B cell (primary cell): Measurements from ENCODE around the gene FZR1. TPM values are rescaled to one million over a fixed set of nuclear protein-coding genes. Genes with fewer than 3 reads are reported as not detected.

Experiments used
- ATAC-seq: fragments of 200-7000 bp; cut with Tn5 transposase; one replicate; pipeline ENCODE4 v1.10.0; 2021; ENCODE audit warnings: low read depth, mild to moderate bottlenecking, moderate number of reproducible peaks, moderate library complexity
- CTCF ChIA-PET: fragments of 350-600 bp; sonication (Branson Sonifier 250); formaldehyde crosslinking; loops from one replicate; lab custom pipeline; 2021; ENCODE audit warnings: antibody characterized with exemption, inconsistent platforms; lab: Charles Lee
- POLR2A ChIA-PET: fragments of 350-600 bp; sonication (Branson Sonifier 250); formaldehyde crosslinking; loops from one replicate; lab custom pipeline; 2021; ENCODE audit warnings: antibody characterized with exemption; lab: Charles Lee
- DNase-seq: peaks from one replicate; pipeline ENCODE4 v3.0.0; 2013
- H2AFZ ChIP-seq: 2 replicates; pipeline ENCODE4 v1.6.1; 2012; ENCODE audit warnings: mild to moderate bottlenecking, low read depth, low read length; ENCODE audit not compliant: insufficient read depth, poor library complexity, severe bottlenecking
- H3K27ac ChIP-seq, 2 donors: 1 replicate in 1 of 2; 2 replicates in 1 of 2; pipeline ENCODE4 v1.5.1; 2012 to 2013; ENCODE audit warnings: low read length in 2 of 2, mild to moderate bottlenecking in 2 of 2, moderate library complexity in 1 of 2
- H3K27me3 ChIP-seq, 4 experiments: fragments of 200-600 bp in 1 of 4; sonication (generic) in 1 of 4; replicated peaks in 1 of 4; 1 replicate in 2 of 4; 2 replicates in 2 of 4; pipeline versions ENCODE4 v1.6.1 to v1.7.0; 2013 to 2016; ENCODE audit warnings: low read length in 3 of 4, mild to moderate bottlenecking in 2 of 4, mixed read lengths in 1 of 4, moderate library complexity in 1 of 4; ENCODE audit not compliant: insufficient read depth in 4 of 4, control insufficient read depth in 3 of 4; ENCODE audit errors: control extremely low read depth in 1 of 4
- H3K36me3 ChIP-seq, 2 experiments: replicated peaks in 1 of 2; 1 replicate in 1 of 2; 2 replicates in 1 of 2; pipeline versions ENCODE4 v1.6.1 to v1.7.1; 2013; ENCODE audit warnings: low read length in 1 of 2; ENCODE audit not compliant: insufficient read depth in 2 of 2, control insufficient read depth in 1 of 2; ENCODE audit errors: control extremely low read depth in 1 of 2, extremely low read depth in 1 of 2
- H3K4me1 ChIP-seq, 2 donors: fragments of 200-600 bp in 1 of 2; sonication (generic) in 1 of 2; 1 replicate in 1 of 2; 2 replicates in 1 of 2; pipeline versions ENCODE4 v1.5.1 to v1.6.1; 2013 to 2017; ENCODE audit warnings: low read length in 2 of 2; ENCODE audit not compliant: control insufficient read depth in 2 of 2, insufficient read depth in 2 of 2
- H3K4me2 ChIP-seq: replicated peaks from 2 replicates; pipeline ENCODE3; 2012; ENCODE audit warnings: mild to moderate bottlenecking, low read depth, low read length; ENCODE audit not compliant: poor library complexity, severe bottlenecking
- H3K4me3 ChIP-seq, 5 experiments: fragments of 200-600 bp in 1 of 5; sonication (generic) in 1 of 5; 1 replicate in 3 of 5; 2 replicates in 2 of 5; pipeline versions ENCODE4 v1.5.1 to v1.7.0; 2011 to 2016; ENCODE audit warnings: low read length in 4 of 5, mild to moderate bottlenecking in 4 of 5, low read depth in 2 of 5, control low read depth in 1 of 5, moderate library complexity in 1 of 5; ENCODE audit not compliant: insufficient read depth in 1 of 5; ENCODE audit errors: control extremely low read depth in 1 of 5, extremely low read depth in 1 of 5
- H3K79me2 ChIP-seq: fragments of 200-600 bp; sonication (generic); one replicate; pipeline ENCODE4 v1.6.0; 2016; ENCODE audit warnings: low read length; ENCODE audit not compliant: control insufficient read depth, insufficient read depth
- H3K9ac ChIP-seq: fragments of 200-600 bp; sonication (generic); 2 replicates; pipeline ENCODE4 v1.6.1; 2017; ENCODE audit warnings: mild to moderate bottlenecking, low read length, moderate library complexity
- H3K9me3 ChIP-seq, 3 donors: one replicate each; pipeline versions ENCODE4 v1.6.1 to v1.7.1; 2013; ENCODE audit warnings: low read length in 2 of 3; ENCODE audit not compliant: control insufficient read depth in 2 of 3, insufficient read depth in 1 of 3; ENCODE audit errors: control extremely low read depth in 1 of 3
- H4K20me1 ChIP-seq: 2 replicates; pipeline ENCODE4 v1.6.0; 2012; ENCODE audit warnings: mild to moderate bottlenecking, low read length; ENCODE audit not compliant: insufficient read depth, control insufficient read depth, poor library complexity, severe bottlenecking
- H3K27ac Mint-ChIP-seq: one replicate; pipeline ENCODE4 v1.8.0; 2021; ENCODE audit warnings: mixed read lengths
- H3K27me3 Mint-ChIP-seq: one replicate; pipeline ENCODE4 v1.8.0; 2021; ENCODE audit warnings: mixed read lengths
- H3K4me1 Mint-ChIP-seq: one replicate; pipeline ENCODE4 v1.8.0; 2021; ENCODE audit warnings: mixed read lengths
- H3K4me3 Mint-ChIP-seq: one replicate; pipeline ENCODE4 v1.8.0; 2021; ENCODE audit warnings: mixed read lengths
- H3K9me3 Mint-ChIP-seq: one replicate; pipeline ENCODE4 v1.8.0; 2022; ENCODE audit warnings: mixed read lengths; ENCODE audit not compliant: insufficient read depth
- EZH2 ChIP-seq: IDR thresholded peaks from 2 replicates; pipeline ENCODE4 v1.6.1; 2012; ENCODE audit warnings: borderline replicate concordance, low read depth, mild to moderate bottlenecking, moderate library complexity, low read length; ENCODE audit not compliant: insufficient read depth, poor library complexity, severe bottlenecking
- WGBS: methylation state at CpG from one replicate; pipeline ENCODE4 v1.1.5; 2013; ENCODE audit warnings: missing lambda C conversion rate; ENCODE audit not compliant: insufficient coverage; 5-methylcytosine and 5-hydroxymethylcytosine counted together
- intact Hi-C: fragments of 100-400 bp; cut with micrococcal nuclease; formaldehyde crosslinking; loops from one replicate; pipeline ENCODE4 v1.10.0; 2022
- polyA plus RNA-seq: library from polyadenylated mRNA; depleted of rRNA; stranded (reverse); fragments of >200 nt; gene quantifications from 2 replicates; pipeline ENCODE4 v1.2.3, GENCODE V29; 2012
- total RNA-seq, 2 donors: library from RNA; stranded (reverse); fragments of 120-200 nt in 1 of 2; gene quantifications; 1 replicate in 1 of 2; 2 replicates in 1 of 2; pipeline versions ENCODE4 v1.2.3 to v1.2.4, GENCODE V29; 2013 to 2022
- TF ChIP-seq, protein P1 (sequence below): fragments of 200-600 bp; IDR thresholded peaks from one replicate; pipeline ENCODE4 v1.8.0; 2022; ENCODE audit warnings: antibody characterized with exemption, mild to moderate bottlenecking

The FZR1 gene
- total and polyA plus RNA-seq, 2 donors (not counting 1 experiment from before 2014, with no cell fraction given): 83.5 to 96.1 TPM

DNA sequence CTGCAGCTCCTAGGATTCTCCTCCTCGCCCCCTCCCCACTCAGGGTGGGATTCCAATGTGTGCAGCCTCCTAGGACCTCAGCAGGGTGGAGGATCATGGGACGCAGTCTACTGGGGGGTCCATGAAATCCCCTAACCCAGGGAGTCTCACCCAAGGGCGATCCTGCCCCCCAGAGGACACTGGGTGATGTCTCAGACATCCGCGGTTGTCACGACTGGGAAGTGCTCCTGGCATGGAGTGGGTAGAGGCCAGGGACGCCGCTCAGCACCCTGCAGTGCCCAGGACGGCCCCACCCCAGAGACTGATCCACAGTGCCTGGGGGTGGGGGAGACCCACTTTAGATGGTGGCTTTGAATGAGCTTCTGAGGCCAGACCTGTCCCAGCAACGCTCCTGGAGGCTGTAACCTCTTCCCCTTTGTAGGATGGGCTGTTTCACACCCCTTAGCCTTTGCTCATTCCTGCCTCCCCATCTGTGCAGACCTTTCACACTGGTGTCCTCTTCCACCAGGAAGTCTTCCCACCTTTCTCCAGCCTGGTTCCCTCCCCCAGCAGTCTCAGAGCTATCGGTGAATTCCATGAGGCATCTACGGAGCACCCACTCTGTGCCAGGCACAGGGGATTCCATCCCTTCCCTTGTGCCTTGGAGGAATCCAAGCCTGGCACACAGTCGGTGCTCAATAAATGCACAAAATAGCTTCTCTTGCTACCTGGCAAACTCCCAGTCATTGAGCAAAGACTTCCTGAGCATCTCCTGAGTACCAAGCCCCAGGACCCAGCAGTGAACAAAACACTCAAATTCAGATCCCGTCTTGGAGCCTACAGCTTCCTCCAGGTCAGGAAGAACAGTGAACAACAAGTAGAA is 36.2 kb upstream of the FZR1 start:
- ATAC-seq (no peak), DNase-seq (no peak)
- TF ChIP-seq, protein P1, sequence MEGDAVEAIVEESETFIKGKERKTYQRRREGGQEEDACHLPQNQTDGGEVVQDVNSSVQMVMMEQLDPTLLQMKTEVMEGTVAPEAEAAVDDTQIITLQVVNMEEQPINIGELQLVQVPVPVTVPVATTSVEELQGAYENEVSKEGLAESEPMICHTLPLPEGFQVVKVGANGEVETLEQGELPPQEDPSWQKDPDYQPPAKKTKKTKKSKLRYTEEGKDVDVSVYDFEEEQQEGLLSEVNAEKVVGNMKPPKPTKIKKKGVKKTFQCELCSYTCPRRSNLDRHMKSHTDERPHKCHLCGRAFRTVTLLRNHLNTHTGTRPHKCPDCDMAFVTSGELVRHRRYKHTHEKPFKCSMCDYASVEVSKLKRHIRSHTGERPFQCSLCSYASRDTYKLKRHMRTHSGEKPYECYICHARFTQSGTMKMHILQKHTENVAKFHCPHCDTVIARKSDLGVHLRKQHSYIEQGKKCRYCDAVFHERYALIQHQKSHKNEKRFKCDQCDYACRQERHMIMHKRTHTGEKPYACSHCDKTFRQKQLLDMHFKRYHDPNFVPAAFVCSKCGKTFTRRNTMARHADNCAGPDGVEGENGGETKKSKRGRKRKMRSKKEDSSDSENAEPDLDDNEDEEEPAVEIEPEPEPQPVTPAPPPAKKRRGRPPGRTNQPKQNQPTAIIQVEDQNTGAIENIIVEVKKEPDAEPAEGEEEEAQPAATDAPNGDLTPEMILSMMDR: no peak
- TF ChIP-seq EZH2: no peak
- Mint-ChIP-seq H3K4me1 (no peaks in the 10 kb centered on the region), H3K27ac (no peak overlapping the region), H3K9me3 (peaks cover 3% of the 10 kb centered on the region), H3K4me3 (no peak overlapping the region), H3K27me3 (peaks cover 4% of the 10 kb centered on the region)
- CTCF ChIA-PET: interaction anchor here (1.3 to 3.7 kb wide), 4 partner anchors 10 to 144 kb away, joined by 5 to 16 read pairs (median 9); partner anchors contain the start of gene SMIM24
- peaks cover 0 to 11% (median 3%) of the 10 kb centered on the region in 3 donors for H3K9me3 ChIP-seq
- intact Hi-C loops: no loop called here
- no peak overlapping the region for H3K27ac ChIP-seq
- no peak overlapping the region for H2AFZ ChIP-seq
- POLR2A ChIA-PET: no interaction called here
- WGBS: 74% methylated on average over 14 of the region's 14 CpGs
- H3K4me1 ChIP-seq: no peaks in the 10 kb centered on the region
- no peaks in the 10 kb centered on the region for H4K20me1 ChIP-seq
- no peak overlapping the region for H3K9ac ChIP-seq
- peaks cover 0 to 2% (median 0%) of the 10 kb centered on the region in 4 experiments for H3K27me3 ChIP-seq
- no peaks in the 10 kb centered on the region for H3K36me3 ChIP-seq
- no peaks in the 10 kb centered on the region for H3K79me2 ChIP-seq
- H3K4me2 ChIP-seq: no peak overlapping the region
- H3K4me3 ChIP-seq: no peak overlapping the region
